GM10248 (cell line): Measurements from ENCODE around the gene MVB12B.

Experiments used
- CTCF ChIA-PET: fragments of 300-600 bp; sonication (Branson Sonifier 250); formaldehyde crosslinking; extraction: SDS; loops from one replicate; lab custom pipeline; 2021; ENCODE audit warnings: antibody characterized with exemption; lab: Yijun Ruan, JAX
- POLR2A ChIA-PET: fragments of 350-650 bp; sonication (Branson Sonifier 250); formaldehyde crosslinking; extraction: SDS; loops from one replicate; lab custom pipeline; 2020; ENCODE audit warnings: antibody characterized with exemption; lab: Yijun Ruan, JAX
- DNase-seq: peaks from one replicate; pipeline ENCODE4 v3.0.0; 2012; ENCODE audit errors: extremely low spot score
- TF ChIP-seq, protein P1 (sequence below): IDR thresholded peaks from 2 replicates; pipeline ENCODE4 v1.5.1; 2012; ENCODE audit warnings: mild to moderate bottlenecking, low read depth; ENCODE audit errors: extremely low read depth, missing control alignments, control extremely low read depth

MVB12B gene

DNA sequence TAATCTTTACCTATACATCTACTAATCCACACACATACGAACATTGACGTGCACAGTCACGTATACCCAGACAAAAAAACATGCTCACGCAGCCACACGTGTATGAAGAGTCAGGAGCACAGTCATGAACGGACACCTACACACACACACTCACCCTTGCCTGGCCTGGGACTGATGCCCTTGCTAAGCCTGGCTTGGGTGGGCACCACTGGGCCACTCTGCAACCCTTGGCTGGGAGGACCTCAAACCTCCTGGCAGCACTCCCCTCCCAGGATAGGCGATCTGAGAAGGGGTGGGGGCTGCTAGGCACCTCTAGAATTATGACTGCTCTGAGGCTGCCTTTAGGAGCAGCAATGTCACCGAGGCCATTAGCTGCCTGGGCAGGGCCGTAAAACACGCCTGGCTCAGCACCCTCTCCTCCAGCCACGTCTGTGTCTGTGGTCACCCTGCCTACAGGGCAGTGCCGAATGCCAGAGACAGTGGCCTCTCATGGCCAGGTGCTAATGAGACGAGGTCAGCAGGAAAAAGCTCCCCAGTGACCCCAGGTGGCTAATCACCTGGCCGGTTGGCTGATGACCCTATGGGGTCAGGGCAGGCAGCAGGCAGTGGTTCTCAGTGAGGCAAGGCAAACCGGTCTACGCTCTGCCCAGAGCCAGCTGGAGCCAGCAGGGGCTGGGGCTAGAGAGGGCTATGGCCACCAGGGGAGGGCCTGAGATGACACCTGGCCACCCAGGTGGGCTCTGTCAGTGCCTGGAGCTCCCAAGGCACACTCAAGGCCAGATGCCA, 33.7 kb upstream of the MVB12B start:
- CTCF ChIA-PET = interaction anchor here (1.2 to 2.2 kb wide), 2 partner anchors 10 to 16 kb away, joined by 3 to 8 read pairs; no protein-coding TSS in a partner anchor
- no peak for DNase-seq
- TF ChIP-seq, protein P1, sequence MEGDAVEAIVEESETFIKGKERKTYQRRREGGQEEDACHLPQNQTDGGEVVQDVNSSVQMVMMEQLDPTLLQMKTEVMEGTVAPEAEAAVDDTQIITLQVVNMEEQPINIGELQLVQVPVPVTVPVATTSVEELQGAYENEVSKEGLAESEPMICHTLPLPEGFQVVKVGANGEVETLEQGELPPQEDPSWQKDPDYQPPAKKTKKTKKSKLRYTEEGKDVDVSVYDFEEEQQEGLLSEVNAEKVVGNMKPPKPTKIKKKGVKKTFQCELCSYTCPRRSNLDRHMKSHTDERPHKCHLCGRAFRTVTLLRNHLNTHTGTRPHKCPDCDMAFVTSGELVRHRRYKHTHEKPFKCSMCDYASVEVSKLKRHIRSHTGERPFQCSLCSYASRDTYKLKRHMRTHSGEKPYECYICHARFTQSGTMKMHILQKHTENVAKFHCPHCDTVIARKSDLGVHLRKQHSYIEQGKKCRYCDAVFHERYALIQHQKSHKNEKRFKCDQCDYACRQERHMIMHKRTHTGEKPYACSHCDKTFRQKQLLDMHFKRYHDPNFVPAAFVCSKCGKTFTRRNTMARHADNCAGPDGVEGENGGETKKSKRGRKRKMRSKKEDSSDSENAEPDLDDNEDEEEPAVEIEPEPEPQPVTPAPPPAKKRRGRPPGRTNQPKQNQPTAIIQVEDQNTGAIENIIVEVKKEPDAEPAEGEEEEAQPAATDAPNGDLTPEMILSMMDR = no peak

GRCh38 chr9:126293522-126293889, 33.1 kb upstream of the MVB12B start:
- ChIA-PET POLR2A (no interaction called here), CTCF (interaction anchor here (1.2 to 2.2 kb wide), 2 partner anchors 9 to 13 kb away, joined by 3 to 8 read pairs; no protein-coding TSS in a partner anchor)
- no peak for DNase-seq
- TF ChIP-seq, protein P1 = no peak

More for the DNA sequence above, 33.7 kb upstream of the MVB12B start:
- POLR2A ChIA-PET = no interaction called here

DNA sequence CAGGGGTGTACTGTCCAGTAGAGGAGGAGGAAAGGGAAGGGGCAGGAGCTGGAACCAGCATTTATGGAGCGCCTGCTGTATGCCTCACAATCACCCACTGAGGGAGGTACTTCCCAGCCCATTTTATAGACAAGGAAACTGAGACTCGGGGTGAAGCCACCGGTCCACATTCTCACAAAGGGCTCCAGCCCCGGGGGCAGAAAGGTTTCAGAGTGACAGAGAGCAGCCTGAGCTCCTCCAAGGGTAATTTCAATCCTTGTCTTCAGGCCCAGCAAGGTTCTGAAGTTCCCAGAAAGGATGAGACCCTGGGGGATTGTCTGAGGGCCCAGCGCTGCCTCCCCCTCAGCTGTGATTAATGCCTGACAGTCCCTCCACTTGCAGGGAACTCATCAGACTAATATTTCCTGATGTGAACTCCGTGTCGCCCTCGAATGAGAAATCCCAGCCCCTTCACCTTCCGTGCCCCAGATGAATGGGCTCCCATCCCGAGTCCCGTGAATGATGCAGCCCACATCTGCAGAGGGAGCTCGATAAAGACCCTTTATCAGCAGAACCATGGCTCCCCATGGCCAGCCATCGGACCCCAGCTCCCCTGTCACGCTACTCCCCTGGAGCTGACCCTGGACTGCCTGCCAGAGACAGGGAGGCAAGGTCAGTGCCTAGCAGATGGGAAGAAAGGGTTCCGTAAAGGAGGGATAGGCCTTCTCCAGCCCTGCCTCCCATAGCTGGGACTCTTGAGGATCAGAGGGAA, 32.1 kb upstream of the MVB12B start:
- CTCF ChIA-PET = interaction anchor here (1.2 kb wide), 1 partner anchor 14 kb away, joined by 3 read pairs; no protein-coding TSS in a partner anchor
- DNase-seq = no peak
- POLR2A ChIA-PET = no interaction called here
- TF ChIP-seq, protein P1 = no peak

GRCh38 chr9:126295082-126295477, 31.5 kb upstream of the MVB12B start:
- POLR2A ChIA-PET = interaction anchor here (0.6 kb wide), 1 partner anchor 473 kb away, joined by 4 read pairs; no protein-coding TSS in a partner anchor
- TF ChIP-seq, protein P1 = no peak
- CTCF ChIA-PET = no interaction called here
- DNase-seq = no peak

- CTCF ChIA-PET = interaction anchor here (2.7 kb wide), 1 partner anchor 103 kb away, joined by 7 read pairs; no protein-coding TSS in a partner anchor
- DNase-seq = no peak
- TF ChIP-seq, protein P1 = no peak
- POLR2A ChIA-PET = interaction anchor here (0.6 kb wide), 1 partner anchor 473 kb away, joined by 4 read pairs; no protein-coding TSS in a partner anchor
Measured at GRCh38 chr9:126295516-126295915, 31.1 kb upstream of the MVB12B start.

DNA sequence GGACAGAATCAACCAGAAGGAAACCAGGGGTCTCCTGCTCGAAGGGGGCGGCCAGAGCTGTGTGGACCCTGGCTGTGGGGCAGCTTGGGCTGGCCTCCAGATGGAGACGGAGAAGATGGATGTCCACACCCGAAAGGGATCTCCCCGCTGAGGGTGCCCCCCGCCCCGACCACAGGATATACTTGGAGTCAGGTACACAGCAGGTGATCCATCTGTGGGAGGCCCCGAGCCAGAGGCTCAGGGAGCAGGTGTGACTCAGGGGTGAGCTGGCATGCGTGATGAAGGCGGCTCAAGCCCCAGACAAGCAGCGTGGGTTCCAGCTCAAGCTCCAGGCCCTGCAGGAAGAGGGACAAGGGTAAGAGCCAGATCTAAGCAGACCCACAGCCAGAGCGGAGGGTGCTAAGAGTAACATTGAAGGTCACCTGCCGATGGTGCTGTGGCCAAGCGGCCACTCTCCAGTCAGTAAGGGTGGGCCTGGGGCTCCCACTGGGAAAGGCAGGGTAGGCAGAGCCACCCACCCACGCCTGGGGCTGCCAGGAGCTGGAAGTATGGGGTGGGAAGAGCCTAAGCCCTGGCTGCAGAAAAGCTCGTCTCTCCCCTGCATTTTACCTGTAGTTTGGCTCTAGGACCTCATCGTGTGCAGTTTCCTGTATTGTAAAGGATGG, 30.6 kb upstream of the MVB12B start:
- DNase-seq = no peak
- TF ChIP-seq, protein P1 = no peak
- POLR2A ChIA-PET = no interaction called here
- CTCF ChIA-PET = interaction anchor here (2.7 kb wide), 1 partner anchor 102 kb away, joined by 7 read pairs; no protein-coding TSS in a partner anchor
